B cell (primary cell): ENCODE results near the gene CROT.

Experiments used
- CTCF ChIP-seq: fragments of 200-600 bp; IDR thresholded peaks from one replicate; pipeline ENCODE4 v1.8.0; 2022; ENCODE audit warnings: antibody characterized with exemption, mild to moderate bottlenecking
- EZH2 ChIP-seq: IDR thresholded peaks from 2 replicates; pipeline ENCODE4 v1.6.1; 2012; ENCODE audit warnings: borderline replicate concordance, low read depth, mild to moderate bottlenecking, moderate library complexity, low read length; ENCODE audit not compliant: insufficient read depth, poor library complexity, severe bottlenecking

DNA sequence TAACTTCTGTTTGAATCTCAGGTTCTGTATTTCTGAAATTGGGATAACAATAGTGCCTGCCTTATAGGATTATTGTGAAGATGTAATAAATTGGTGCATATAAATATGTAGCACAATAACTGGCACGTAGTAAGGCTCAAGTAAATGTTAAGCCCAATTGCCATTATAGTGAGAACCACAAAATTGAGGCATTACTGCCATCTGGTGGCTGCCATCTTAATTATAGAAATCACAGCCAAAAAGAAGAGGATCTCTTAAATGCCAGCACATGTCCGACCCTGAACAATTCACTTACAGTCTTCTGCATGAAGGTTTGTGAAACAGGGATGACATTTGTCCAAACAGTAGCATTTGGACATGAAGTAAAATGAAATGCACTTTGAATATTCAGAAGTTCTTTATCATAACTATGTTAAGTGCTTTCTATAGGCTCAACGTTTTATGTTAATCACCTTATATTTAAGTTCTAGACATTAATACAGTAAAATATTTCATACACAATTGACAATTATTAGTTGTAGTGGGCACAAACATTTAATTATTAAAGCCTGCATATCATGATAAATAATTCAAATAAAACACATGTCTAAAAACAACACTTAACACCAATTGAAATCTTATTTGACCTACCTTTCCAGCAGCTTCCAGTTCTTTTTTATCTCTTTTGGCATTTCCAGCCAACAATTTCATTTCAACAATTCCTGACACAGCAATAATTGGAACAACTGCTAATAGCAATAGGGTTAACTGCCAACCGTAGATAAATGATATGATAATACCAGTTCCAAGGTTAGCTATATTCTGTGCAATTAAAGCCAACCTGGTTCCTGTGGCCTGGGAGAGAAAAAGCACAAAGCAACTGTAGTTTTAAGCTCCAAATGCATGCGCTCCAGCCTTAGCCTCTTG, 71.5 kb downstream of the CROT start:
- TF ChIP-seq CTCF (peak; percentile 87), EZH2 (no peak)
